ENCODE data around the gene DLGAP1.

DNA sequence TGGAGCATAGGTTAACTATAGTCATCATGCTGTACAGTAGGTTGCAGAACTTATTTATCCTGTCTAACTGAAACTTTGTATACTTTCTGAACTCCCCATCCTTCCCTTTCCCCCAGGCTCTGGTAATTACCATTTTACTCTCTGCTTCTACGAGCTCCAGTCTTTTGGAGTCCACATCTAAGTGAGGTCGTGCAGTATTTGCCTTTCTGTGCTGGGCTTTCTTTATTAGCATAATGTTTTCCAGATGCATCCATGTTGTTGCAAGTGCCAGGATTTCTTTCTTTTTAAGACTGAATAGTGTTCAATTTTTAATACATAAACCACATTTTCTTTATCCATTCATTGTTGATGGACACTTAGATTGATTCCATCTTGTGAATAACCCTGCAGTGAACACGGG lies 541.0 kb downstream of the DLGAP1 start:
- TF ChIP-seq TAF1 (conservative IDR thresholded peaks at IDR 0.05) (no peak), RXRA (IDR thresholded peaks at IDR 0.05) (no peak), RAD21 (IDR thresholded peaks at IDR 0.05) (no peak), SP1 (IDR thresholded peaks at IDR 0.05) (no peak), GABPA (IDR thresholded peaks at IDR 0.05 in 1 of 2, conservative IDR thresholded peaks at IDR 0.05 in 1 of 2) (no peak), FOXA1 (IDR thresholded peaks at IDR 0.05) (no peak)
- TF ChIP-seq, protein P1, sequence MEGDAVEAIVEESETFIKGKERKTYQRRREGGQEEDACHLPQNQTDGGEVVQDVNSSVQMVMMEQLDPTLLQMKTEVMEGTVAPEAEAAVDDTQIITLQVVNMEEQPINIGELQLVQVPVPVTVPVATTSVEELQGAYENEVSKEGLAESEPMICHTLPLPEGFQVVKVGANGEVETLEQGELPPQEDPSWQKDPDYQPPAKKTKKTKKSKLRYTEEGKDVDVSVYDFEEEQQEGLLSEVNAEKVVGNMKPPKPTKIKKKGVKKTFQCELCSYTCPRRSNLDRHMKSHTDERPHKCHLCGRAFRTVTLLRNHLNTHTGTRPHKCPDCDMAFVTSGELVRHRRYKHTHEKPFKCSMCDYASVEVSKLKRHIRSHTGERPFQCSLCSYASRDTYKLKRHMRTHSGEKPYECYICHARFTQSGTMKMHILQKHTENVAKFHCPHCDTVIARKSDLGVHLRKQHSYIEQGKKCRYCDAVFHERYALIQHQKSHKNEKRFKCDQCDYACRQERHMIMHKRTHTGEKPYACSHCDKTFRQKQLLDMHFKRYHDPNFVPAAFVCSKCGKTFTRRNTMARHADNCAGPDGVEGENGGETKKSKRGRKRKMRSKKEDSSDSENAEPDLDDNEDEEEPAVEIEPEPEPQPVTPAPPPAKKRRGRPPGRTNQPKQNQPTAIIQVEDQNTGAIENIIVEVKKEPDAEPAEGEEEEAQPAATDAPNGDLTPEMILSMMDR (IDR thresholded peaks at IDR 0.05; ENCODE audit: low read depth, low read length, missing input control), result no peak
- TF ChIP-seq, protein P2, sequence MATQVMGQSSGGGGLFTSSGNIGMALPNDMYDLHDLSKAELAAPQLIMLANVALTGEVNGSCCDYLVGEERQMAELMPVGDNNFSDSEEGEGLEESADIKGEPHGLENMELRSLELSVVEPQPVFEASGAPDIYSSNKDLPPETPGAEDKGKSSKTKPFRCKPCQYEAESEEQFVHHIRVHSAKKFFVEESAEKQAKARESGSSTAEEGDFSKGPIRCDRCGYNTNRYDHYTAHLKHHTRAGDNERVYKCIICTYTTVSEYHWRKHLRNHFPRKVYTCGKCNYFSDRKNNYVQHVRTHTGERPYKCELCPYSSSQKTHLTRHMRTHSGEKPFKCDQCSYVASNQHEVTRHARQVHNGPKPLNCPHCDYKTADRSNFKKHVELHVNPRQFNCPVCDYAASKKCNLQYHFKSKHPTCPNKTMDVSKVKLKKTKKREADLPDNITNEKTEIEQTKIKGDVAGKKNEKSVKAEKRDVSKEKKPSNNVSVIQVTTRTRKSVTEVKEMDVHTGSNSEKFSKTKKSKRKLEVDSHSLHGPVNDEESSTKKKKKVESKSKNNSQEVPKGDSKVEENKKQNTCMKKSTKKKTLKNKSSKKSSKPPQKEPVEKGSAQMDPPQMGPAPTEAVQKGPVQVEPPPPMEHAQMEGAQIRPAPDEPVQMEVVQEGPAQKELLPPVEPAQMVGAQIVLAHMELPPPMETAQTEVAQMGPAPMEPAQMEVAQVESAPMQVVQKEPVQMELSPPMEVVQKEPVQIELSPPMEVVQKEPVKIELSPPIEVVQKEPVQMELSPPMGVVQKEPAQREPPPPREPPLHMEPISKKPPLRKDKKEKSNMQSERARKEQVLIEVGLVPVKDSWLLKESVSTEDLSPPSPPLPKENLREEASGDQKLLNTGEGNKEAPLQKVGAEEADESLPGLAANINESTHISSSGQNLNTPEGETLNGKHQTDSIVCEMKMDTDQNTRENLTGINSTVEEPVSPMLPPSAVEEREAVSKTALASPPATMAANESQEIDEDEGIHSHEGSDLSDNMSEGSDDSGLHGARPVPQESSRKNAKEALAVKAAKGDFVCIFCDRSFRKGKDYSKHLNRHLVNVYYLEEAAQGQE (IDR thresholded peaks at IDR 0.05), result no peak
- TF ChIP-seq, protein P3, sequence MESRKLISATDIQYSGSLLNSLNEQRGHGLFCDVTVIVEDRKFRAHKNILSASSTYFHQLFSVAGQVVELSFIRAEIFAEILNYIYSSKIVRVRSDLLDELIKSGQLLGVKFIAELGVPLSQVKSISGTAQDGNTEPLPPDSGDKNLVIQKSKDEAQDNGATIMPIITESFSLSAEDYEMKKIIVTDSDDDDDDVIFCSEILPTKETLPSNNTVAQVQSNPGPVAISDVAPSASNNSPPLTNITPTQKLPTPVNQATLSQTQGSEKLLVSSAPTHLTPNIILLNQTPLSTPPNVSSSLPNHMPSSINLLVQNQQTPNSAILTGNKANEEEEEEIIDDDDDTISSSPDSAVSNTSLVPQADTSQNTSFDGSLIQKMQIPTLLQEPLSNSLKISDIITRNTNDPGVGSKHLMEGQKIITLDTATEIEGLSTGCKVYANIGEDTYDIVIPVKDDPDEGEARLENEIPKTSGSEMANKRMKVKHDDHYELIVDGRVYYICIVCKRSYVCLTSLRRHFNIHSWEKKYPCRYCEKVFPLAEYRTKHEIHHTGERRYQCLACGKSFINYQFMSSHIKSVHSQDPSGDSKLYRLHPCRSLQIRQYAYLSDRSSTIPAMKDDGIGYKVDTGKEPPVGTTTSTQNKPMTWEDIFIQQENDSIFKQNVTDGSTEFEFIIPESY (IDR thresholded peaks at IDR 0.05), result no peak
- TF ChIP-seq, protein P4, sequence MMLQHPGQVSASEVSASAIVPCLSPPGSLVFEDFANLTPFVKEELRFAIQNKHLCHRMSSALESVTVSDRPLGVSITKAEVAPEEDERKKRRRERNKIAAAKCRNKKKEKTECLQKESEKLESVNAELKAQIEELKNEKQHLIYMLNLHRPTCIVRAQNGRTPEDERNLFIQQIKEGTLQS (IDR thresholded peaks at IDR 0.05), result no peak

Data from liver (tissue), 3 donors.